ENCODE measurements around the gene ANKS4B.

The ANKS4B gene

DNA sequence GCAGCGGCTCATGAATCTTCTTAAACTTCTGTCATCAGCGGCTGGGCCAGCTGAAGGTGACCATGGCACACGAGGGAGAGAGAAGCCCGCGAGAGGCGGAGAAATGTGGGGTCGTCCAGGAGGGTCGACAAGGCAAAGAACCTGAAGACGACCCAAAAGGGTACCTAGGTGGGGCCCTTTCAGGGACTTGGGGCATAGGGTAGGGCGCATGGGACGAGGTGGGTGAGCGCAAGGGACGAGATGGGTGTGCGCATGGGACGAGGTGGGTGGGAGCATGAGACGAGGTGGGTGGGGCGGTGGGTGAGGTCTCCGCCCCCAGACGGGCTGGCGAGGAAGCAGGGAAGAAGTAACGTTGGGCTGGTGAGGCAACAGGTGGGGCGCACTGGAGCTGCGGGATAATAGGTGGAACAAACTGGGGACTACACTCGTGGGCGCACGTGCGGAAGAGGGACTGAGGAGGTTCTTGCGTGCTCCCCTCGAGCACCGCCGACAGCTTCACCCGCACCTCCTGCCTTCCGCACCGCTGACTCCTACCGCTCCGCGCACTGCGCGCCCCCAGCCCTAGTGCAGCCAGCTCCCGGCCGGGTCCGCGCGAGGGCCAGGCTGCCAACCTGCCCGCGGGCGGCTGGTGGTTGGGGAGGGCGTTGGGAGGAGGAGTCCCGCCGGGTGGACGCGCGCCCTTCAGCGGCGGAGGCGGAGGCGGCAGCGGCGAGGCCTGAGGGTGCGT is 67.8 kb downstream of the ANKS4B start:
- no peak for DNase-seq (ENCODE audit: low read depth)

DNA sequence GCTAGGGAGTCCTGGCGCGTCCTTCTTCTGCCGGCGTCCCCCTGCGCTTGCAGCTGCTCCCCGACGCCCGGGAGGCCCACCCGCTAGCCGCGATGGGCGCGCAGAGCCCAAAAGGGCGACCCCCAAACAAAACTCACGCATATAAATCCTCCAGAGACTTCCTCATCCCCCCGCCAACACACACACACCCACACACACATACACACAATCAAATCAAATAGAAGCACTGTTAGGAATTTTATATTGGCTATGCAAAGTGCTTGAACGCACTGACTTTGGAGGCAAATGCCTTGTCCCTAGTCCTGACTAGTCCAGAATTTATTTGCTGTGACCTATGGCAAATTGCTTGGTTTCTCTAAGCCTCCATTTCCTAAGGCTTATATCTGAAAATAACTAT is 68.4 kb downstream of the ANKS4B start:
- no peak for DNase-seq (ENCODE audit: low read depth)

DNA sequence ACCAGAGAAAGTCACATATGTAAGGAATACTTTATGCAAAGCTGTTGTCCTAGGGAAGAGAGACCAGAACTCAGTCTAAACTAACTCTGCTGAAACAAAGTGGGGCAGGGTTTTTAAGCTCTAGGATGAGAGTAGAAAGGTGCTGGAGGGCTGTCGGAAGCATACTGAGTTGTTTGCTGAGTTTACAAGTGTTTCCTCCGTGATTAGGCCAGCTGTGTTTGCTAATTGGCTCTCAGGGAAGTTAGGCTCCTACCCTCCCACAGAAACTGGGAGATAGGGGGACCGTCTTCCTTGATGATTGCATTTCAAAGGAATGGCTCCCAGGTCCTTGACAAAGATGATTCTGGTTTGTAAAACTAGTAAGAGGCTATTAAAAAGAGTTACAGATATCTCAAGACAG is 69.0 kb downstream of the ANKS4B start:
- no peak for DNase-seq (ENCODE audit: low read depth)

DNA sequence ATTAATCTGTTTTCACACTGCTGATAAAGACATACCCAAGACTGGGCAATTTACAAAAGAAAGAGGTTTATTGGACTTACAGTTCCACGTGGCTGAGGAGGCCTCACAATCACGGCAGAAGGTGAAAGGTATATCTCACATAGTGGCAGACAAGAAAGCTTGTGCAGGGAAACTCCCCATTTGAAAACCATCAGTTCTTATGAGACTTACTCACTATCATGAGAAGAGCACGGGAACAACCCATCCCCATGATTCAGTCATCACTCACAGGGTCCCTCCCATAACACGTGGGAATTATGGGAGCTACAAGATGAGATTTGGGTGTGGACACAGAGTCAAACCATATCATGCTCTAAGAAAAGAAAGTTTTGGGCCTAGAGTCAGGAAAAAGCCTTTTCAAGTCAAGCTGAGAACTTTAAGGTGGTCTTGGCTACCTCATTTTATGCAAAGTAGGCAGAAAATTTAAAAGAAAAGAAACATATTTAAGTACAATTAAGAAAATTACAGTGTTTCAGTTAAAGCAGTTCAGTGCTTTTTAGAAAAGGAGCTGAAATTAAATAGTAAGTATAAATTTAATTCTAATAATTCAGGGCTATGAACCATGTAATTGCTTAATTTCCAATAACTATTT is 69.5 kb downstream of the ANKS4B start:
- no peak for DNase-seq (ENCODE audit: low read depth)

Measured in stimulated activated CD8-positive, alpha-beta memory T cell treated with anti-CD3 and anti-CD28 coated beads, Interleukin-15, amount 100 ng/mL, for 1 hour (primary cell).